Stimulated activated CD8-positive, alpha-beta memory T cell treated with anti-CD3 and anti-CD28 coated beads, Interleukin-2, amount 100 ng/mL, for 48 hours (primary cell): ENCODE measurements around the gene CTDSPL.
A peak's percentile ranks its signal among the peaks of the same experiment; 100 is the strongest.

Source experiments
- DNase-seq, 2 donors: peaks; one replicate each; pipeline ENCODE4 v3.0.0-alpha.2; 2020; ENCODE audit warnings: low read depth in 2 of 2

Gene CTDSPL

DNA sequence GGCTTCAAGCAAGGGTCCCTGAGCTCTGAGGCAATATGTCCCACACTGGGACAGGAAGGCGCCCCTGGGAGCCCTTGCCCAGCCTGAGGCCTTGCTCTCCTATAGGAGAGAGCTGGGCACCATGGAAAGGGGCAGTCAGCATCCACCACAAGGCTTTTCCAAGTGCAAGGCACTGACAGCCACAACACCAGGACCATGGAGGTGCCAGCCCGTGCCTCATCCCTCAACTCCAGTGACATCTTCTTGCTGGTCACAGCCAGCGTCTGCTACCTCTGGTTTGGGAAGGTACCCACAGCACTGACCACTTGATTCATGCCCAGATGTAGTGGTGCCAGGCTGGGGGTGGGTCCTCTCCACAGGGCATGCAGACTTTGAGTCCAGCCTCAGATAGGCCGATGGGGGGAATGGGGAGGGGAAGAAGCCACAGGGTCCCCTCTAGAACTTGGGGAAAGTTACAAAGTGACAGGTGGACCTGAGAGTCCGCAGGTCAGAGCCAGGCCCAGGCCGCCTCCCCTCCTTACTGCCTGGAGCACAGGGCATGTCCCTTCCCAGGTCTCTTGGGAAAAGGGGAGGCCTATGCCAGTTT lies 140.7 kb downstream of the CTDSPL start:
- DNase-seq, result no peak

DNA sequence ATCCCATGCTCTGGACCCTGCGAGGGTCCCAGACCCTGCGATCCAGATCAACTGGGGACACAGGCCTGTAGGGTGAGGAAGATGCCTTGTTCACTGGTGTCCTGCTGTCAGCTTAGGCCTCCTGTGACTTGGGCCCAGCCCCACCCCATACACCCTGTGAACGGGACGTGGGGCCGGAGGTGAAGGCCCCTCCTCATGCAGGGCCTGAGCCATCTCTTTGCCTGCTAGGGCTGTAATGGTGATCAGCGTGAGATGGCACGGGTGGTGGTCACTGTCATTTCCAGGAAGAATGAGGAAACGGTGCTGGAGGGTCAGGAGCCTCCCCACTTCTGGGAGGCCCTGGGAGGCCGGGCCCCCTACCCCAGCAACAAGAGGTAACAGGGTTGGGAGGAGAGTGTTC lies 141.3 kb downstream of the CTDSPL start:
- DNase-seq, result no peak

DNA sequence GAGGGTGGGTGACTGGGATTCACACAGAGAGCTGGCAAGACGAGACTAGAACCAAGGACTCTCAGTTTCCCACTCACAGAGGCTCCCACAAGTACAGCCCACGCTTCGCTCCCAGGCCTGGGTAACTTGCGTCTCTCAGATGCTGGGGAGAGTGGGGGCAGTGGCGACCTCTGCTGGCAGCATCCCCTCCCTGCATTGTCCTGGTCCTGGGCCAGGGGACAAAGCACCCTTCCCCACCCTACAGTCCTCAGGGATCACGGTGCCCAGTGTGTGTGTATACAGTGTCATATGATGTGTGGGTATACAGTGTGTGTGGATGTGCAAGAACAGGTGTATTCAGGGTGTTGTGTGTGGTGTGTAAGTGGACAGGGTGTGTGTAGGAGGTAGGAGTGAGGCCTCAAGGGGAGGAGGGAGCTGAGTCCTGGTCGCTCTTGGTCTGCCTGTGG lies 141.7 kb downstream of the CTDSPL start:
- DNase-seq, result peak; percentile 51 to 55

DNA sequence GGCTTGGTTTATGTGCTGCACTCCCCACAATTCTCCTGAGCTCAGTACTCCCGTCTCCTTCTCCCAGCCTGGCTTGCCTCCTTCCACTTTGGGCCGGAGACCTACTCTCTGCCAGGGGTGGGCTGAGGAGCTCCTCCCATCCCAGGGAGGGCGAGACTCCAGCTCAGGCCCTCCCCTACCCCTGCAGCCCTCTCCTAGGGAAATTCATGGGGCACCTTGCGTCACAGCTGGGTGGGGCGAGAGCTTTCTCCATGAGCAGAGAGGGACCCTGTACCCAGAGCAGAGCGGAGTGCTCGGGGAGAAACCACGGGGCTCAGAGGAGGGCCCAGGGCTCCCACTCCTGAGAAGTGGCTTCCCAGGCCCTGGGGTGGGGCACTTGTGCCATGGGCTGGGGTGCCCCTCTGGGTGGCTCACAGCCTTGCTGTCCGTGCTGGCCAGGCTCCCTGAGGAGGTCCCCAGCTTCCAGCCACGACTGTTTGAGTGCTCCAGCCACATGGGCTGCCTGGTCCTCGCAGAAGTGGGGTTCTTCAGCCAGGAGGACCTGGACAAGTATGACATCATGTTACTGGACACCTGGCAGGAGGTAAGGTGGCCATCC lies 142.2 kb downstream of the CTDSPL start:
- DNase-seq, result no peak

DNA sequence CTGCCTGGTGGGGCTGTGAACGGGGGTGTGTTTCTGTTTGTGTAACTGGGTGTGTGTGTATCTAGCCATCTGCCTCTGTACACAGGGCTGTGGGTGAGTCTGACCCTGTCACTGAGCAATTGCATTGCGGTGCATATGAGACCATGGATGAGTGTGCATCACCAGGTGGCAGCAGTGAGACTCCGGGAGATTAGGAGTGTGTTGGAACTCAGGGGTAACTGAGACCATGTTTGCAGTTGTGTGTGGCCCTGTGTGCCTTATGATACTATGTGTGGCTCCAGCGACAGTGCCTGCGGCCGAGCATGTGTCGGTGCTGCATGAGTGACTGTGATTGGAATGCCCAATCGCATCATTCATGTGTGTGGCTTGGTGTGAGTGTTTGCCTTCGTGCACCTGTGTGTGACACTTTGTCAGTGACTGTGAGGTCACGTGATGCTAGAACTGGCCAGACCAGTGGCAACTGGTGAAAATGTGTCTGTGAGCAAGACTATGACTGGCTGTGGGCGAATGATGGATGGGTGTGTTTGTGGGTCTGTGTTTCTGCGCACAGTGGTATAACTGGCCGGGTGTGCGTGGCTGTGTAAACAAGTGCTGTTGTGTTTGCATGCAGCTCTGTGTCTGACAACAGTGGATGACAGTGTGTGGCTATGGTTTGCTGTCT lies 142.9 kb downstream of the CTDSPL start:
- DNase-seq, result peak in 1 of 2 donors; percentile 37

DNA sequence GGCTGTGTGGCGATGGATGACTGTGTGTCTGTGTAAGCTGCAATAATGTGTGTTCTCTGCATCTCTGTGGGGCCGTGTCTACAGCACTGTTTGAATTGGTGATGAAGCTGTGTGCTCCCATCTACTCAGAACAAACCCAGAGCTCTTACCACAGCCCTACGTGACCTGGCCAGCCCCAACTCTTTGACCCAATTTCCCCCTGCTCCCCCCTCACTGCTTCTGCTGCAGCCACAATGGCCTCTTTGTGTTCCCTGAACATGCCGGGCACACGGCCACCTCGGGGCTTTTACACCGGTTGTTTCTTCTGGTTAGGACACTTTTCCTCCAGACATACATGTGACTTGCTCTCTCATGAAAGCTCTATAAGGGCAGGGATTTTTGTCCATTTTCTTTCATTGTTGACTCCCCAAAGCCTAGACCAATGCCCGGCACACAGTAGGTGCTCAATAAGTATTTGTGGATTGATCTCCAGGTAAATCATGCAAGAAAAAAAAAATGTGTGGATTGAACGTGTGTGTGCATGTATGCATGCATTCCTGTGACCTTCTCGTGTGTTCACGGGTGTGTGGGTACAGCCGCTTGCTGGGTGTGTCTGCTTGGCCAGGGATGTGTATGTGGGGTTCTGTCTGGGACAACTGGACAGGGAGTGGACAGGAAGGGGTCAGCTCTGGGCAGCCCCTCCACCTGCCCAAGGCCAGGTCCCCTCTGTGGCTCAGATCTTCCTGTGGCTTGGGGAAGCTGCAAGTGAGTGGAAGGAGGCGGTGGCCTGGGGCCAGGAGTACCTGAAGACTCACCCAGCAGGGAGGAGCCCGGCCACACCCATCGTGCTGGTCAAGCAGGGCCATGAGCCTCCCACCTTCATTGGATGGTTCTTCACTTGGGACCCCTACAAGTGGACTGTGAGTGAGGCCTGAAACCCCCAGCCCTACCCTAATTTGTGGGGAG lies 143.7 kb downstream of the CTDSPL start:
- DNase-seq, result no peak

DNA sequence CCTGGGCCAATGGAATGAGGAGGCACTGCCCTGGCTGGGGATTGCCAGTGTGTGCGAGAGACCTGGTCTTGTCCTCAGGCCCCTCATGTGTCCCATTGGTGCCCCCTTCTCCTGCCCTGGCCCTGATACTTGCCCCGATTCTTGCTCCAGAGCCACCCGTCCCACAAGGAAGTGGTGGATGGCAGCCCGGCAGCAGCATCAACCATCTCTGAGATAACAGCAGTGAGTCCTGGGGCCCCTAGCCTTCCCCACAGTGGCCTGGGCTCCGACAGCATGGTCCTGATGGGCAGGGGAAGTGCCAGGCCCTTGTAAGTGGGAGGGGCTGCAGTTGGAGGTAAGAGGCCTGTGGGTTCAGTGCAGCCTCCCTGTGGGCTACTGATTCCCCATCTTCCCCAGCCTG lies 144.4 kb downstream of the CTDSPL start:
- no peak for DNase-seq

DNA sequence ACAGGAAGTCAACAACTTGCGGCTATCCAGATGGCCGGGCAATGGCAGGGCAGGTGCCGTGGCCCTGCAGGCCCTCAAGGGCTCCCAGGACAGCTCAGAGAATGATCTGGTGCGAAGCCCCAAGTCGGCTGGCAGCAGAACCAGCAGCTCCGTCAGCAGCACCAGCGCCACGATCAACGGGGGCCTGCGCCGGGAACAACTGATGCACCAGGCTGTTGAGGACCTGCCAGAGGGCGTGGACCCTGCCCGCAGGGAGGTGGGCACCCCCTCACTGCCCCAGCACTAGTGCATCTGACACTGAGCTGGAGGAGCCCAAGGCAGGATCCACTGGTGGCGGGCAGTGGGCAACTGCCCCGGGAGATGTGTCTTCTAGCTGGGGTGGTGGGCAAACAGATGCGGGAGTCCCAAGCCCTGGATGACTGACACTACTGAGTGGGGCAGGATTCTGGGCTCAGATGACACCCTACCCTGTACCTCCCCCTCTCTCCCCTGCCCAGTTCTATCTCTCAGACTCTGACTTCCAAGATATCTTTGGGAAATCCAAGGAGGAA lies 144.8 kb downstream of the CTDSPL start:
- no peak for DNase-seq

DNA sequence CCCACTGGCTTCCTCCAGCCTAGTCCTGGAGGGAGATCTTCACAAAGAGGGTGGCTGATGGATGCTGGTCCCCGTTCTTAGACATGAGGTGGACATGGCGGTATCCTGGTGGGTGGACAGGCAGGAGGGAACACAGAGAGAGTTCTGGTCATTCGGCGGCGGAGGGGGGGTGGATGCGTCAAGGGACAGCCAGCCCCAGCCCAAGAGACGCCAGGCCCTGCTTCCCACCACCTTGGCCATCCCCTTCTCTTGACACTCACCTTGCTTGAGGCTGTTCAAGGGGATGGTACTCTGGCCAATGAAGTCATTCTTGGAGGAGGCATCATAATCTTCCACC lies 146.0 kb downstream of the CTDSPL start:
- DNase-seq, result no peak

DNA sequence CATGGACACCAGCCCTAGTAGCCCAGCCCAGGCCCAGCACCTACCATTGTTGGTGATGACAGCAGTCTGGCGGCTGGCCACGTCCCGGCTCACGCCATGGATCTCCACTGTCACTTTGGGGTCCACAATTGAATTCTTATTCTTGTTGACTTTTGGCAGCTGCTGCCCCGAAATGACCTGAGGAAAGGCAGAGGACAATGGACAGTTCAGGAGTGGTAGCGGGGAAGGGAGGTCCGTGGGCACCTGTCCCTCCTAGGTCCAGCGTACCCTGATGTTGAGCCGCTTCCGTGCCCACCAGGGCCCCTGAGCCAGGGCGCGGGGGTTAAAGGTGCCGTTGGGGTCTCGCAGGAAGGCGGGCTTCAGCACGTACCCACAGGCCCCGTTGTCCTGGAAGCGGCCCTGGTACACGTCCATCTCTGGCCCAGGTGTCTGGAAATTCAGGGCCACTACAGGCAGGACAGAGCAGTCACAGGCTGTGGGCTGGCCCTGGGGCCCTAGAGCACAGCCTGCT lies 146.6 kb downstream of the CTDSPL start:
- DNase-seq, result no peak

DNA sequence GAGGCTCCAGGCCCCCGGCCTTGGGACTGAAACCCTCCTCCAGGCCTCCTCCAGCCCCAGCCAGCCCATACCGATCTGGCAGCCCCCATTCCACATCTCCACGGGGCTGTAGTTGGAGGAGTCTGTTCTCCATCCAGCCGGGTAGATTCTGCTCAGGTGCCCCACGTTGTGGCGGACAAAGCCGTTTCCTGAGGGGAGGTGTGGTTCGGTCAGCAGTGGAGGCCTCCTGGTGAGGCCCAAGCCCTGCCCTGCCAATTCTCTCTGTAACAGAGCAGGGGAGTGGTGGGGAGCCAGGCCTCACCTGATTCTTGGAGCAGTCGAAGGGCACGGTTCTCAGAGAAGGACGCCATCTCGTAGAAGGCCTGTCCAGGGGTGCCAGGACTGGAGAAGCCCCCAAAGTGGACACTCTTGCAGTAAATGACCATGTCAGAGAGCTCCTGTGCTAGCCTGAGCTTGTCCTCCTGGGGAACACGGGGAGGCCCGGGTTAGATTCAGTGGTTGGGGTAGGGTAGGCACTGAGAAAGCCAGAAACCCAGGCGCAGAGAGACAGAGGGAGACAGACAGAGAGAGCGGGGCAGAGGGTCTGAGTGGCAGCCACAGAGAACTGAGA lies 147.4 kb downstream of the CTDSPL start:
- DNase-seq, result no peak

DNA sequence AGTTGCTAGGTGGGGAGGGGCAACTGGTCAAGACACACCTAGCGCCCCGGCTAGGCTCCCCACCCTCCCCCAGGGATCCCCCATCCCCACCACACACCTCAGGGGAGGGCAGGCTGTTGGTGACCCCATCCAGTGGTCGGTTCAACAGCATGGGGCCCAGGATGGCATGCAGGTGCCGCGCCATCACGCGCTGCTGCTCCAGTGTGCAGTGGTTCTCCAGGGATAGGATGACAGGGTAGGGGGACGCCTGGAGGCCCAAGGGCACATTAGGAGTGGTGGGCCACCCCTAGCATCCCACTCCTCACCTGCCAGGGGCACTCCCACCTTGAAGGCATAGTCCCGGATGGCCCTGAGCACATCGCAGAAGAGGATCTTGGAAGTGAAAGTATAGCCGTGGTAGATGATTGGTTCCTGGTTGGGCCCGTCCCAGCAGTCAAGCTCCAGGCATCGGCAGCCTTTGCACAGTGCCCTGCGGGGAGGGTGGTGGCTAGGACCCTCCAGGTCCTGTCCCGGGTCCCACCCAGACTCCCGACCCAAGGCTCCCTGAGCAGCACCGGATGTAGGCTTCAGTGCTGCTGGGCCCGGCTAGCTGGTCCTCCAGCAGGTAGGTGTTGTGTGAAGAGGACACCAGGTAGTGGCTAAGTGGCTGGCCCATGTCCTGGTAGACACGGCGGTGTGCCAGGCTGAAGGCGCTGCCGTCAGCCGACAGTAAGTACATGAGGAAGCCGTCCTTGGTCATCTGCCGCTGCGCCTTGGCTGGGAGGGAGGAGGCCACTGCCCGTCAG lies 148.3 kb downstream of the CTDSPL start:
- DNase-seq, result no peak

DNA sequence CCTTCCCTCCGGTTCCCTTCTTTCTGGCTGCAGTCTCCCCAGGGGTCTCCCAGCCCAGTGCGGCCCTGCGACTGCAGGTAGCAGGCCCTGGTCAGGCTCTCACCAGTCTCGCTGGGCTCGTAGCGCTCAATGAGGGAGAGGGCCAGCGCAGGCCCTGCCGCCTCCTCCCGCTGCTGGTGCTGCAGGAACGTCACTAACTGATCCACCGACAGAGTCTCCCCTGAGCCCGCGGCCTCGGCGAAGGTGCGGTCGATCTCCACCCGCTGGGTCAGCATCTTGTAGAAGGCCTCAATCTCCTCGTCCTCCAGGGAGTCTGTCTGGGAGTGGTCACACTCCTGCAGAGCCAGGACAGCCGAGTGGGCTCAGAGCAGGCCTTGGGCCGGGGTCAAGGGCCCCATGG lies 149.4 kb downstream of the CTDSPL start:
- no peak for DNase-seq

DNA sequence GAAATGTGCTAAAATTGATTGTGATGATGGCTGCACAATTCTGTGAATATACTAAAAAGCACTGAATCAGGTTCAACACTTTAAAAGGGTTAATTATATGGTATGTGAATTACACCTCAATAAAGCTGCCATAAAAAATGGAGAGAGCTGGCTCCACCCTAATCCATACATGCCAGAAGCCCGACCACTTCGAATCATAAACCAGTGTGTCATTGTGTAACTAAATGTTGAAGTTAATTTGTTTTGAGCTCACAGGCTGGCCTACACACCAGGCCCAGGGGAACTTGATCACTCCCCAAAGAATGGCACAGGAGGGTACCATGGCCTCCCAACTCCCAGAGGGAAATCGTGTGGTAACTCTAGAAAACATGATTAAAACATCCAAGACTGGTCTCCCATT lies 153.8 kb downstream of the CTDSPL start:
- no peak for DNase-seq

DNA sequence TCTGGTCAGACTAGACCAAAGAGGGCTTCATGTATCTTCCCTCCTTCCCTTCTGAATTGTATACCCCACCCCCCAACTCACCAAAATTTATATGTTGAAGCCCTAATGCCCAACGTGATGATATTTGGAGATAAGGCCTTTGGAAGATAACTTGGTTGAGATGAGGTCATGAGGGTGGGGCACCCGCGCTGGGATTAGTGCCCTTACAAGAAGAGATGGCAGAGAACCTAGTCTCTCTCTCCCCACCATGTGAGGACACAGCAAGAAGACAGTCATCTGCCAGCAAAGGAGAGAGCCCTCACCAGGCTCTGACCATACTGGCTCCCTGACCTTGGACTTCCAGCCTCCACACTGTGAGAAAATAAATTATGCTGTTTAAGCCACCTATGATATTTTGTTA lies 154.3 kb downstream of the CTDSPL start:
- DNase-seq, result no peak

DNA sequence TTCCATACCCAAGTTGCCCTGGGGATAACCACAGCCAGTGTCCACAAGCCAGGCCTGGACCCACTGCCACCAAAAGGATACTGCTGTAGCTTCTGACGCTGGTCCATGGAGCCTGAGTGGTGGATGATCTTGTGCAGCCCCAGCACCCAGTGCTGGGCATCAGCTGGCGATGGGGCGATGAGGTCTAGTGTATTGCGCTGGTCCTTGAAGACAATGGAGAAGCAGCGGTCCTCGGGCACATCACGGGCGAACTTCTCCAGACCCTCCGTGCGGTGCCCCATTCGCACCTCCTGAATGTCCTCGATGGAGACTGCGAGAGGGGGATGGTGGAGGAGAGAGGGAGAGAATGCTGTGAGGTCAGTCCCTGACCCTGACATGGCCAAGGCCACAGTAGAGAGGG lies 154.7 kb downstream of the CTDSPL start:
- no peak for DNase-seq

DNA sequence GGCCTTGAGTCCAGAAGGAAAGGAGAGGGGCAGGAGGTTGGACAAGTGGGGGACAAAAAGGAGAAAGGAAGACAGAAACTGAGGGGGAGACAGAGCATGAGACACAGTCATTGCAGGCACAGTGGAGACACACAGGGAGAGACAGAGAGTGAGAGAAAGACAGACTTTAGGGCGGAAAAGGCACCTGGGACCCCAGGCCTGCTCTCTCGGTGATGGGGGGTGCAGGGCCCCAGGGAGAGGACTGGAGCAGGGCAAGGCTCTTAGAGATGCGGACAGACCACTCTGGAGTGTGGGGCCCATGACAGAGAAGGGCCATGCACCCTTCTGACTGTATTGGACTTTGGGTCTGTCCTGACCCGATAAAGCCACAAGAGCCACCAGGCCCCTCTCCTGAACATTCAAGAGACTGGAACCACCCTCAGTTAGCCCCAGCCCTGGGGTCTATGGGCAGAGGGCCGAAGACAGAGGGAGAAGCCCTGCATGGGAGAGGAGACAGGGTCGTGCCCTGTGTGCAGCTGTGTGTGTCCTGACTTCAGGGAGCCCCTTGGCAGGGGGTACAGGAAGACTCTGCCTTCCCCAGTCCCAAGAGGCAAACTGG lies 155.3 kb downstream of the CTDSPL start:
- DNase-seq, result no peak

DNA sequence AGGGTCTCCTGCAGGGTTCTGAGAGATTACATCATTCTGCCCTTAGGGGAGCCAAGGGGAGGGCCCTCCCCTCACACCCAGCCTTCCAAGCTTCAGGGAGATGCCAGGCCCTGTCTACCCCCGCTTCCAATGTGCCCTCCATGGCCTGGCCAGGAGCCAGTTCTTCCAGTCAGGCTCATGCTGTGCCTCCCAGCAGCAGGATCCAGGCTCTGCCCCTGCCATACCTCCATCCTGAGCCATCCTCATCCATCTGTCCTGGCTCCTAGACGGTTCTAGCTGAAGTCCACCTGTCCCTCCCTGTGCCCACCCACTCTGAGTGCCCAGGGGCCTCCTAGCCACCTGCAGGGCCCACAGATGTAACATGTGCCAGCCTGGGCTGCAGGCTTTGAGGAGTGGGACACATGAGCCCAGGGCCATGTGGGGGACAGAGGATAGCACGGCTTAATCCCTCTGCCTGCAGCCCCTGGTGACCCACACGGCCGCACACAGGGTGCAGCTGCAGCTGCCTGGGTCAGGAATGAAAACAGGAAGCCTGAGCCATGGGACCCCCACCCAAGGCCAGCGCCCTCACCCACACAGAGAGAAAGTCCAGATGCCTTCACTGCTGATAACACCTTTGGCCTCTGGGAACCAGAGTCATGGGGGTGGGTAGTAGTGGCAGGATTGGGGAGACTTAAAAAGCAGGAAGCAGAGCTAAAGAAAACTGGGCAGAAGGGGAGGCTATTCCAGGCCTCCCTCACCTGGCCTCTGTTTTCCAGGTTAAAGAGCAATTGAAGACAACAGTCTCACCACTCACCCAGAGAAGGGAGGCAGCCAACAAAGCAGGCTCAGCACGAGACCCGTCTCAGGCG lies 156.0 kb downstream of the CTDSPL start:
- DNase-seq, result no peak
